H1 (cell line): ENCODE data around the gene MRS2. TPM values are rescaled to one million over a fixed set of nuclear protein-coding genes. Genes with fewer than 3 reads are reported as not detected.

Experiments used
- CTCF ChIA-PET: fragments of 300-600 bp; sonication (Branson Sonifier 250); formaldehyde crosslinking; loops from one replicate; lab custom pipeline; 2021; ENCODE audit not compliant: partially characterized antibody; lab: Charles Lee
- POLR2A ChIA-PET: fragments of 300-600 bp; sonication (Branson Sonifier 250); formaldehyde crosslinking; loops from one replicate; lab custom pipeline; 2021; ENCODE audit warnings: inconsistent platforms; ENCODE audit not compliant: partially characterized antibody; lab: Charles Lee
- DNase-seq, 2 experiments: peaks; one replicate each; pipeline versions ENCODE4 v3.0.0 to v3.0.0-alpha.2; 2010 to 2022; ENCODE audit warnings: low spot score in 2 of 2, low read depth in 1 of 2, mixed read lengths in 1 of 2
- FAIRE-seq: peaks from 2 replicates; lab custom pipeline; 2011; peaks lifted over from hg19 to GRCh38; lab: Jason Lieb, UNC
- H2AFZ ChIP-seq: 2 replicates; pipeline ENCODE4 v1.8.1; 2012; ENCODE audit warnings: low read length, inconsistent platforms
- H2AK5ac ChIP-seq: 2 replicates; pipeline ENCODE4 v1.6.1; 2013; ENCODE audit warnings: low read depth, low read length
- H2BK120ac ChIP-seq: replicated peaks from 2 replicates; pipeline ENCODE3; 2013; ENCODE audit warnings: low read depth, low read length, inconsistent platforms
- H2BK12ac ChIP-seq: 2 replicates; pipeline ENCODE4 v1.6.1; 2013; ENCODE audit warnings: low read depth, low read length
- H2BK15ac ChIP-seq: 2 replicates; pipeline ENCODE4 v1.6.1; 2013; ENCODE audit warnings: low read length
- H2BK20ac ChIP-seq: 2 replicates; pipeline ENCODE4 v1.6.1; 2013; ENCODE audit warnings: low read length
- H2BK5ac ChIP-seq: 2 replicates; pipeline ENCODE4 v1.6.1; 2013; ENCODE audit warnings: low read depth, low read length
- H3K14ac ChIP-seq: 2 replicates; pipeline ENCODE4 v1.6.1; 2013; ENCODE audit warnings: inconsistent platforms; ENCODE audit not compliant: insufficient read length
- H3K18ac ChIP-seq: 2 replicates; pipeline ENCODE4 v1.6.1; 2013; ENCODE audit warnings: low read length; ENCODE audit errors: extremely low read depth
- H3K23ac ChIP-seq: 2 replicates; pipeline ENCODE4 v1.6.1; 2013; ENCODE audit warnings: inconsistent platforms; ENCODE audit not compliant: insufficient read length
- H3K23me2 ChIP-seq: 2 replicates; pipeline ENCODE4 v1.6.1; 2013; ENCODE audit warnings: low read depth, low read length
- H3K27ac ChIP-seq: 2 replicates; pipeline ENCODE4 v1.6.1; 2011; ENCODE audit warnings: low read depth, low read length, inconsistent platforms
- H3K27me3 ChIP-seq, 4 experiments: replicated peaks in 1 of 4; 1 replicate in 1 of 4; 2 replicates in 3 of 4; pipeline versions ENCODE4 v1.6.1 to v1.8.1; 2011 to 2013; ENCODE audit warnings: low read length in 3 of 4, mild to moderate bottlenecking in 3 of 4, inconsistent platforms in 2 of 4, mixed read lengths in 2 of 4, moderate library complexity in 1 of 4; ENCODE audit not compliant: control insufficient read depth in 3 of 4, insufficient read depth in 3 of 4; ENCODE audit errors: extremely low read depth in 1 of 4
- H3K36me3 ChIP-seq, 4 experiments: 2 replicates each; pipeline versions ENCODE4 v1.6.1 to v1.8.1; 2011 to 2013; ENCODE audit warnings: mild to moderate bottlenecking in 4 of 4, low read length in 3 of 4, moderate library complexity in 2 of 4, control low read depth in 1 of 4, inconsistent platforms in 1 of 4; ENCODE audit not compliant: insufficient read depth in 4 of 4, control insufficient read depth in 2 of 4
- H3K4ac ChIP-seq: replicated peaks from 2 replicates; pipeline ENCODE3; 2013; ENCODE audit warnings: low read length, low read depth, mixed read lengths, inconsistent platforms; ENCODE audit not compliant: insufficient read length
- H3K4me1 ChIP-seq, 4 experiments: replicated peaks in 1 of 4; 1 replicate in 1 of 4; 2 replicates in 3 of 4; pipeline versions ENCODE4 v1.6.1 to v1.8.1; 2011 to 2013; ENCODE audit warnings: low read length in 3 of 4, inconsistent platforms in 2 of 4, mixed read lengths in 1 of 4; ENCODE audit not compliant: insufficient read depth in 4 of 4, control insufficient read depth in 3 of 4
- H3K4me2 ChIP-seq, 2 experiments: 2 replicates each; pipeline versions ENCODE4 v1.6.1 to v1.8.1; 2011 to 2013; ENCODE audit warnings: low read depth in 2 of 2, low read length in 2 of 2, control low read depth in 1 of 2, inconsistent platforms in 1 of 2, mild to moderate bottlenecking in 1 of 2; ENCODE audit not compliant: insufficient read depth in 1 of 2
- H3K4me3 ChIP-seq, 4 experiments: fragments of 200-600, 300-600 bp in 1 of 4; sonication (generic), shearing (Covaris generic), sonication (Bioruptor Twin) in 1 of 4; 2 replicates each; pipeline versions ENCODE4 v1.5.1 to v1.8.1; 2011 to 2016; ENCODE audit warnings: low read length in 4 of 4, low read depth in 3 of 4, control low read depth in 2 of 4, inconsistent platforms in 2 of 4, mild to moderate bottlenecking in 2 of 4, mixed read lengths in 1 of 4, moderate library complexity in 1 of 4; ENCODE audit not compliant: insufficient read depth in 2 of 4; ENCODE audit errors: extremely low read depth in 1 of 4
- H3K56ac ChIP-seq: replicated peaks from 2 replicates; pipeline ENCODE3; 2013; ENCODE audit warnings: low read depth, mild to moderate bottlenecking, mixed read lengths, low read length, inconsistent platforms; ENCODE audit not compliant: insufficient read length
- H3K79me1 ChIP-seq: 2 replicates; pipeline ENCODE4 v1.6.1; 2013; ENCODE audit warnings: low read depth, low read length, control low read depth
- H3K79me2 ChIP-seq, 2 experiments: 2 replicates each; pipeline versions ENCODE4 v1.6.1 to v1.8.1; 2012 to 2013; ENCODE audit warnings: low read length in 2 of 2, mild to moderate bottlenecking in 2 of 2, inconsistent platforms in 1 of 2; ENCODE audit not compliant: insufficient read depth in 2 of 2, control insufficient read depth in 1 of 2
- H3K9ac ChIP-seq, 4 experiments: replicated peaks in 1 of 4; 1 replicate in 1 of 4; 2 replicates in 3 of 4; pipeline versions ENCODE4 v1.6.1 to v1.8.1; 2011 to 2013; ENCODE audit warnings: low read depth in 3 of 4, low read length in 3 of 4, control low read depth in 2 of 4, mild to moderate bottlenecking in 2 of 4, moderate library complexity in 2 of 4, inconsistent platforms in 1 of 4; ENCODE audit errors: extremely low read depth in 1 of 4
- H3K9me3 ChIP-seq, 2 experiments: 2 replicates each; pipeline versions ENCODE4 v1.6.1 to v1.8.1; 2012 to 2013; ENCODE audit warnings: mild to moderate bottlenecking in 2 of 2, moderate library complexity in 2 of 2, control low read depth in 1 of 2, inconsistent platforms in 1 of 2, low read depth in 1 of 2, low read length in 1 of 2, mixed read lengths in 1 of 2; ENCODE audit not compliant: insufficient read depth in 2 of 2
- H4K20me1 ChIP-seq, 2 experiments: replicated peaks in 1 of 2; 2 replicates each; pipeline versions ENCODE3 to v1.8.1; 2011 to 2013; ENCODE audit warnings: inconsistent platforms in 2 of 2, low read length in 2 of 2, mild to moderate bottlenecking in 1 of 2; ENCODE audit not compliant: insufficient read depth in 2 of 2, control insufficient read depth in 1 of 2
- H4K5ac ChIP-seq: 2 replicates; pipeline ENCODE4 v1.6.1; 2013; ENCODE audit warnings: low read length, low read depth, mixed read lengths, inconsistent platforms; ENCODE audit not compliant: insufficient read length
- H4K8ac ChIP-seq: 2 replicates; pipeline ENCODE4 v1.8.0; 2013; ENCODE audit warnings: mild to moderate bottlenecking, moderate library complexity, low read length, inconsistent platforms; ENCODE audit not compliant: insufficient read depth; ENCODE audit errors: extremely low read depth
- H4K91ac ChIP-seq: replicated peaks from 2 replicates; pipeline ENCODE3; 2013; ENCODE audit warnings: low read length, mixed read lengths, inconsistent platforms; ENCODE audit not compliant: insufficient read length
- CTCF ChIP-seq, 3 experiments: IDR thresholded peaks; 1 replicate in 2 of 3; 2 replicates in 1 of 3; pipeline versions ENCODE4 v1.5.1 to v1.6.1; 2011; ENCODE audit warnings: low read length in 3 of 3, mild to moderate bottlenecking in 3 of 3, inconsistent platforms in 2 of 3, low read depth in 1 of 3, moderate library complexity in 1 of 3; ENCODE audit not compliant: insufficient read depth in 1 of 3; ENCODE audit errors: control extremely low read depth in 1 of 3
- KDM5A ChIP-seq: fragments of 200-600 bp; IDR thresholded peaks from 2 replicates; pipeline ENCODE4 v1.7.1; 2012; ENCODE audit warnings: mild to moderate bottlenecking, low read length, inconsistent platforms, mixed read lengths
- POLR2A ChIP-seq, 2 experiments: IDR thresholded peaks; 1 replicate in 1 of 2; 2 replicates in 1 of 2; pipeline ENCODE4 v1.6.1; 2011; ENCODE audit warnings: low read depth in 2 of 2, low read length in 2 of 2, mild to moderate bottlenecking in 2 of 2; ENCODE audit errors: control extremely low read depth in 1 of 2
- TAF7 ChIP-seq: optimal IDR thresholded peaks from 2 replicates; pipeline ENCODE3; 2011; ENCODE audit warnings: low read depth, mild to moderate bottlenecking, inconsistent platforms, low read length, moderate library complexity, borderline replicate concordance
- YY1 ChIP-seq: IDR thresholded peaks from 2 replicates; pipeline ENCODE4 v1.6.1; 2011; ENCODE audit warnings: low read depth, mild to moderate bottlenecking, low read length
- WGBS, 2 experiments: shearing (Covaris generic) in 1 of 2; methylation state at CpG; one replicate each; pipeline versions ENCODE4 v1.1.6 to v1.1.7; 2013 to 2015; ENCODE audit warnings: low lambda C conversion rate in 2 of 2, mixed read lengths in 2 of 2, inconsistent platforms in 1 of 2, low coverage in 1 of 2, missing lambda C conversion rate in 1 of 2; ENCODE audit not compliant: insufficient replicate concordance in 2 of 2, insufficient coverage in 1 of 2, insufficient read length in 1 of 2; ENCODE audit errors: extremely low coverage in 1 of 2, missing lambda C conversion rate in 1 of 2; 5-methylcytosine and 5-hydroxymethylcytosine counted together
- polyA plus RNA-seq, 7 experiments: library from polyadenylated mRNA; depleted of rRNA in 3 of 7; stranded (reverse) in 5 of 7; unstranded in 2 of 7; fragments of >200 nt in 5 of 7; fragments of 200-250 nt in 2 of 7; gene quantifications; 1 replicate in 5 of 7; 2 replicates in 1 of 7; 4 replicates in 1 of 7; pipeline versions ENCODE4 v1.2.1 to v1.2.3, GENCODE V29; 2011 to 2013; ENCODE audit warnings: missing spikeins in 2 of 7, mixed read lengths in 2 of 7
- total RNA-seq: library from RNA; stranded (reverse); fragmentation: NEBNext Ultra II Directional; extraction: Animal tissue kit (Norgen Biotek cat#: 25700); gene quantifications from 2 replicates; pipeline ENCODE4 v1.2.1, GENCODE V29; 2021

Gene MRS2
- total and polyA plus RNA-seq, 2 of the 8 experiments (the other 6 are each of a cell fraction or from before 2014, with no cell fraction given): 51.2 to 67.5 TPM

GRCh38 chr6:24412294-24412693 lies 9.6 kb downstream of the MRS2 start:
- Histone ChIP-seq H2BK20ac (no peak overlapping the region), H2AFZ (no peak overlapping the region), H2BK15ac (no peak overlapping the region), H3K4ac (no peak overlapping the region), H3K4me1 (no peaks in the 10 kb centered on the region), H3K4me2 (no peak overlapping the region), H3K14ac (no peak overlapping the region), H2AK5ac (no peak overlapping the region), H3K9ac (no peak overlapping the region), H3K79me2 (peaks cover 0 to 37% of the 10 kb centered on the region in 2 experiments; a peak in 2 of 4 replicates), H3K56ac (no peak overlapping the region), H3K4me3 (no peak overlapping the region), H3K9me3 (no peaks in the 10 kb centered on the region), H4K5ac (no peak overlapping the region), H3K23me2 (no peaks in the 10 kb centered on the region; the same call in 1 of the 2 replicates), H2BK5ac (no peak overlapping the region), H3K27ac (no peak overlapping the region), H4K91ac (no peak overlapping the region), H3K79me1 (no peaks in the 10 kb centered on the region), H2BK12ac (no peak overlapping the region), H3K18ac (no peak overlapping the region), H3K36me3 (peaks cover 14 to 94% (median 53%) of the 10 kb centered on the region in 4 experiments), H4K8ac (no peak overlapping the region), H3K23ac (no peak overlapping the region), H4K20me1 (peaks cover 4% of the 10 kb centered on the region in 2 experiments), H2BK120ac (no peak overlapping the region), H3K27me3 (no peaks in the 10 kb centered on the region)
- FAIRE-seq (no peak), DNase-seq (no peak)
- ChIA-PET POLR2A (interaction anchor here (0.6 to 6.7 kb wide), 4 partner anchors 8 to 269 kb away, joined by 3 to 33 read pairs (median 6); partner anchors contain the start of gene MRS2), CTCF (interaction anchor here (1.4 kb wide), 1 partner anchor 18 kb away, joined by 4 read pairs; no protein-coding TSS in a partner anchor)
- no peak for TF ChIP-seq POLR2A (IDR thresholded peaks at IDR 0.05; ENCODE audit: control extremely low read depth in 1 of 2, low read depth in 2 of 2, low read length in 2 of 2)
- TF ChIP-seq TAF7: no peak
- no peak for TF ChIP-seq KDM5A
- TF ChIP-seq CTCF (IDR thresholded peaks at IDR 0.05; ENCODE audit: control extremely low read depth in 1 of 3, insufficient read depth in 1 of 3, low read depth in 1 of 3, low read length in 3 of 3): no peak
- no peak for TF ChIP-seq YY1
- 83% methylated on average over 4 of the region's 4 CpGs; no CpG with 5 or more reads in 1 of the 2 experiments for WGBS, 2 experiments
